HG02852 (cell line): ENCODE results near the gene APC2.
"Not testable (repeated sequence)": the region's sequence is repeated elsewhere in the genome, so short reads cannot be mapped to it uniquely, and the experiment has no call there.

Experiments used
- ATAC-seq: cut with Tn5 transposase; IDR thresholded peaks from one replicate; pipeline ENCODE4 v1.9.1; 2021; ENCODE audit warnings: mild to moderate bottlenecking, moderate library complexity; ENCODE audit not compliant: unreplicated experiment

The APC2 gene

GRCh38 chr19:1507763-1508506, 58.0 kb downstream of the APC2 start:
- no peak for ATAC-seq

GRCh38 chr19:1508507-1508856, 58.6 kb downstream of the APC2 start:
- ATAC-seq = no peak

GRCh38 chr19:1509602-1510441, 59.9 kb downstream of the APC2 start:
- ATAC-seq = no peak

DNA sequence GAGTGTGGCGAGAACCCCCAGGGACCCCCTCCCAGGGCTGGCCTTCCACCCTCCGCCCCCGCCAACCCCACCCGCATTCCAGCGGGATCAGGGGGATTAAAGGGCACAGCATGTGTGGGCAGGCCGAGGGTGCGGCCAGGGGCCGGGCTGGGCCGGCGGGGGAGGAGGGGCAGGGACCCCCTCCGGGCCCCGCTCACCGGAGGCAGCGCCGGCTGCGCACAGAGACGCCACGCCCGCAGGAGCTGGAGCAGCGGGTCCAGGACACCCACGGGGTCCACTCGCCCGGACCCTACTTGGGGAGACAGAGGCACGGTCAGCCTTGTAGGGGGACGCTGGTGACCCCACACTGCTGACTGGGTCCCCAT, 60.5 kb downstream of the APC2 start:
- no peak for ATAC-seq

- ATAC-seq = no peak
These were observed 60.9 kb downstream of the APC2 start for GRCh38 chr19:1510807-1511206.

DNA sequence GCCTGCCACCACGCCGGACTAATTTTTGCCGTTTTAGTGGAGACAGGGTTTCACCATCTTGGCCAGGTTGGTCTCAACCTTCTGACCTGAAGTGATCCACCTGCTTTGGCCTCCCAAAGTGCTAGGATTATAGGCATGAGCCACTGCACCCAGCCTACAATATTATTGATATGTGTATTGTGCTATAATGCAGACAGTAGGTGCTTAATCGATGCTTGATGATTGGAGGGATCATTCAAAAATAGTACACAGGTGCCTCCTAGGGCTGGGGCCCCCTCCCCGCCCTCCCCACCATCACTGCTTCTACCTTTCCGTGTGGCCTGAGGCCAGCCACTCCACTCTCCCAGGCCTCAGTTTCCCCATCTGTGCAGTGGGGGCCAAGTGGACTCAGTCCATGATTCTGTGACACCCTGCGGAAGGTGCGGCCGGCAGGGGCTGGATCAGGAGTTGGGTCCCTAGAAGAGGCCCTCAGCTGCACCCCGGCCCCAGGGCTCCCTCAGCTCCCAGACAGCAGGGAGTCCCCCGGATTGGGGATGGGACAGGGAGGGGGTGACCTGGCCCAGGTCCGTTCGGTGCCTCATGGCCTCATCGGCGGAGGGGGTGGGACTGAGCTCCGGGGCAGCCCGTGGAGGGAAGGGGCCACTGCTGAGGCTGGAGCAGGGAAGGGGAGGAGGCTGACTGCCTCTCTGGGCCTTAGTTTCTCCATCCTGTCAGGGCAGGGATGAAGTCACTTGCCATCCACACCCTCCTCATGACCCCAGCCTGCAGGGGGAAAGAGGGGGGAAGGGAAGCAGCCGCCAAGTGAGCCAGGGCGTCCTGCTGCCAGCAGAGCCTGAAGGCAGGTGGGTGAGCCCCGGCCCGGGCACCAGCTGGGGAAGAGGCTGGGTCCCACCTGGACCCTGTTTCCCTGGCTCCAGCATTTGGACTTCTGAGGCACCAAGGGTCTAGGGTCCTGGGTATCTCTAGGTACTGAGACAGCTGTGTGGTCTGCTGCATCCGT, 61.7 kb downstream of the APC2 start:
- no peak for ATAC-seq

DNA sequence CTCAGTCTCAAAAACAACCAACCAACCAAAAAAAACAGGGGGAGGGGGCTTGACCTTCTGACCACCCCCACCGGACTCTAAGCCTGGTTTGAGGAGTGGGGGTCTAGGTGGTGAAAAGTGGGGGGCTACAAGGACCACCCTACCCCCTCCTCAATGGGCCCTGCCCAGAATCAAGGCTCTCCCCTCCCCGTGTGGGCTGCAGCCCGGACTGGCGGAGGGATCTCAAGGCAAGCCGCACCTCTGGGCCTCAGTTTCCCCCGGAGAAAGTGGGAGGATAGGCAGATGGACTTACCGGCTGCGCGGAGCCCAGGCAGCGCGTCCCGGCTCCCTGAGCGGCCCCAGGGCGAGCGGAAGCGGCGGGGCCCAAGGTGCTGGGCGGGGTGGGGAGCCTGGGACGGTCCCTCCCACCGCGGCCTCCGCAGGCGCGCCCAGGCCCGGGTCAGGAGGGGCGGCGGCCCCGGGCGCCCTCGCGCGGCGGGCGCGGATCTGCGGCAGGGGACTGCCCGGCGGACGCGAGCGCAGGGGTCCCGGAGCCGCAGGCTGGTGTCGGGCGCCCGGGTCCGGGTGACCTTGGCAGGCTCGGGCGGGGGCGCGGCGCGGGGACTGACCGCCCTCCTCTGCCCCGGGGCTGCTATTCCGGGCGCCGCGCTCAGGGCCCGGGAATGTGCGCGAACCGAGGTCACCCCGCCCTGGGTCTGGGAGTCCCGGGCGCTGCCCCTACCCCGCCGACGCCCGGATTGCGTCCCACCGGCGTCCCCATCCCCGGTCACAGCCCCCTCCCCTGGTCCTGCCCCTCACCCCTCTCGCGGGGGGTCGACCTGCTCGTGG, 63.0 kb downstream of the APC2 start, which contains the start of gene ADAMTSL5:
Gene ADAMTSL5, minus strand, starts transcription at position 349 of the 828 bp plus-strand sequence. CDS start 2,076 bp downstream, outside the sequence.
- no peak for ATAC-seq

DNA sequence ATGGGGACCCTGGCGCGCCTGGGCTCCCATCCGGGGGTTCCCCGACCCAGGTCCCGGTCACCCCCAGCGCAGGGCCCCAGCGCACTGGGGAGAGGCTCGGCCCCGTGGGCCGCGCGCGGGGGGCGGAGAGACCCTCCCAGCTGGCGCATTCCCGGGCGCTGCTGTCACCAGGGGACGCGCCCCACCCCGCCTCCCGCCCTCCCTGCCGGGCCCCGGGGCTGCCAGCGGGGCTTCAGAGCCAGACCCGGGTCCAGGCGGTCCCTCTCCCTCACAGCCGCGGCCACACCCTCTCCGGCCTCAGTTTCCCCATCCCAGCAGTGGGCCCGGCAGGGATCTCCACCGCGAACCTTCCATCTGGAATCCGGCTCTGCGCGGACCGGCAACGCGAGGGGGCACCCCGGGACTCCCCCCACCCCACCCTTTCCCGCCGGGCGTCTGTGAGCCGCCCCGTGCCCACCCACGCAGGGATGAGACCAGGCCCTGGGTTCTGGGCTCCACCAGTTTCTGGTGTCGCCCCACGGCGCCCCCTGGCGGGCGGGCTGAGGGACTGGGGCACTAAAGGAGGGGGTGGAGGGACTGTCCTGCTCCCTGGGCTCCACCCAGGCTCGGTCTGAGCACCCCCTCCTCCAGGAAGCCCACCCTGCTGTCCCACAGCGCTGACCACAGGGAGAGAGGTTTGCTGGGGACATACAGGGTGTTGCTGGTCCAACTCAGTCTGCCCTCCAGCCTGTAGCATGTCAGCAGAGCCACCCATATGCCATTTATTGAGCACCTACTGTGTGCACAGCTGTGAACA, 63.8 kb downstream of the APC2 start:
- no peak for ATAC-seq

DNA sequence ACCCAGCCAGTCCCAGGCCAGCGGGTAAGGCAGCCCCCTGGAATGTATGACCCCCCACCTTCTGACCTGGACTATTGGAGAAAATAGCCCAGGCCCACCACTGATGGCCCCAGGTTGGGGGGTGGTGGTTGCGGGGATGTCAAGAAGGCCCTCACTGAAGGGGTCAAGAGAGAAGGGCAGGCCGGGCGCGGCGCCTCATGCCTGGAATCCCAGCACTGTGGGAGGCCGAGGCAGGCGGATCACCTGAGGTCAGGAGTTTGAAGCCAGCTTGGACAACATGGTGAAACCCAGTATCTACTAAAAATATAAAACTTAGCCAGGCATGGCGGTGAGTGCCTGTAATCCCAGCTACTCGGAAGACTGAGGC, 64.4 kb downstream of the APC2 start:
- no peak for ATAC-seq

DNA sequence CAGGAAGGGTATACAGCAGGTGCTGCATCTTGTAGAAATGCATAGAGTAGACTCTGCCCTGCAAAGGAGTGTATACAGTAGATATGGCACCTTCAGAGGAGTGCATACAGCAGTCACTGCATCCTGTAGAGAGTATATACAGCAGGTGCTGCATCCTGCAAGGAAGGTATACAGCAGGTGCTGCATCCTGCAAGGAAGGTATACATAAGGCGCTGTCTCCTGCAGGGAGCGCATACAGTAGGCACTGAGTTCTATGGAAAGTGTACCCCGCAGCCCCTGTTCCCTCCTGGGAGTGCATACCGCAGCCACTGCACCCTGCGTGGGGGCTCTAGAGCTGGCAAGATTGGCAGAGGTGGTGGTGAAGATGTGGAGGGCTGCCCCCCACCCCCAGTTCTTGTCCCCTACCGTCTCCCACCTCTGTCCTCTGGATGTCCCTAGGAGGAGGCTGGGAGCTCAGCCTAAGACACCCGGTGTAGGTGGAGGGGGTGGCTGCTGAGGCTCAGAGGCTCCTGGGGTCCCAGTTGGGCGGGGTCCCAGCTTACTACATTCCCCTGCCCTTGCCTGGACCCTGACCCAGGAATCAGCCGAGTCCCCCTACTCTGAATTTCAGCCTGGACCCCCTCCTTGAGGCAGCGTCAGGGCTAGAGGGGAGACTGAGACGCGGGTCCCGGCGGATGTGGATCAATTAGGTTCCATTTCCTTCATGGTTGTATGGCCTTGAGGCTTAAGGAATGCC, 65.2 kb downstream of the APC2 start:
- ATAC-seq = no peak

- ATAC-seq = no peak
These were observed 66.5 kb downstream of the APC2 start for GRCh38 chr19:1516395-1516753.

DNA sequence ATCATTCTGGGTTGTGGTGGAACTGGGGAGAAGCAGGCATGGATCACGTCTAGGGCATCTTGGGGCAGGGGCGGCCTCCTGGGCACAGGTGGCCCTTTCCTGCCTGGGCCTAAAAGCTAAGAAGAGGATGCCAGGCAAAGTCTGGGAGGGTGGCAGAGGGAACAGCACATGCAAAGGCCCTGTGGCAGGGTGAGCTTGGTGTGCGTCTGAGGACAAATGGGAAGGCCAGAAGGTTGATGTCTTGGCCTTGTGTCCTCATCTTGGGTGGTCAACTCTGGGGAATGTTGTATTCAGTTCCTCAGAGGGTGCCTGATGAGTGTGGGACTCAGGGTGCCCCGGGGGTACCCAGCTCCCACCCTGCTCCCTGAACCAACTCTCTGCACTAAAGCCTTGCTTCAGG, 68.5 kb downstream of the APC2 start:
- ATAC-seq = no peak

DNA sequence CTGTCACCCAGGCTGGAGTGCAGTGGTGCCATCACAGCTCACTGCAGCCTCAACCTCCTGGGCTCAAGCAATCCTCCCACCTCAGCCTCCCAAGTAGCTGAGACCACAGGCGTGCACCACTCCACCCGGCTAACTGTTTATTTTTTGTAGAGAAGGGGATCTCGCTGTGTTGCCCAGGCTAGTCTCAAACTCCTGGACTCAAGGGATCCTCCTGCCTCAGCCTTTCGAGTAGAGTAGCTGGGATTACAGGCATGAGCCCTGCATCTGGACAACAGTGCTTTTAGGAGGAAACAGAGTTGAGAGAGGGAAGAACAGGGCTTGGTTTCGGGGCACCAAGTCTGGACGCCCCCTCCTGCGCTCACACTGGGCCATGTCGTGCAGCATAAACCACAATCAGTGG, 69.9 kb downstream of the APC2 start:
- not testable (repeated sequence) for ATAC-seq

DNA sequence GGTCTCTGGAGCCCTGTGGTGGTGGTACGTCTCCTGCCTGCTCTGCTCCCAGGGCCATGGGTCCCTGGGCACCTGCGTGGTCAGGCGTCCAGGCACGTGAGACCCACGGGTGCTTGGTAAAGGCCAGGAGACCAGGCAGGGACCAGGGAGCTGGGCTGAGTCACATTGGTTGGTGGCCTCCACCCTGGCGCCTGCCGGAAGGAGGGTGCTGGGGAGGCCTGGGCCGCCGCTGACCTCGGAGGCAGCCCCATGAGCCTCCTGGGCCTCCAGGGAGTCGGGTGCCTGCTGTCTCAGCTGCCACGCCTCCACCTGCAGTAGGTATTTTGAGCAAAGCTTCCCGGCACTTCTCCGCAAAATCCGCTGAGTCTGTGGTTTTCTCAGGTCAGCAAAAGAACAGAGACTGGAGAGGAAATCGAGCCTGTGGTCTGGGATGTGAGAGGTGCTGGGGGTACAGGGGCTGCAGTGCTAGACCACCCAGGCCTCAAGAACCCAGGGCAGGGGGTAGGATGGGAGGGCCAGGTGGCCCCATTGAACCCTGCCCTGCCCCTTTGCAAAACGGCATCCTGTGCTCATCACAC, 70.4 kb downstream of the APC2 start:
- no peak for ATAC-seq

GRCh38 chr19:1521636-1522035, 71.7 kb downstream of the APC2 start:
- no peak for ATAC-seq

GRCh38 chr19:1522061-1522460, 72.1 kb downstream of the APC2 start:
- no peak for ATAC-seq

DNA sequence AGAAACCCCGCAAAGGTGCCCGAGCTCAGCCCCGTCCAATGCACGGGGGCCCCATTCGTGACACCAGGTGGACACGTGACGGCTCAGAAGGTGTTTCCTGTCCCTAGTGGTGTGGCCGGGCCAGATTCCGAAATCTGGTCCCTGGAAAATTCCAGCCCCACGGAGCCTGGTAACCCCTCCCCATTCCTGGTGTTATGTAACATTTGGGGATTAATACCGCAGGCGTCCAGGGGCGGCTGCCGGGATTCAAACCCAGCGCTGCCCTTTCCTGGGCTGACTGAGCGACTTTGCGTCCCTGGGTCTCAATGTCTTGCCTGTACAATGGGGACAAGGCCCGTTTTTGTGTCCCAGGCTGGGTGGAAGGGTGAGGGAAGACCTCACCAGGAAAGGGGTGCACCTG, 72.9 kb downstream of the APC2 start:
- ATAC-seq = no peak
